Measurements from ENCODE around the gene TMEM52.

- no peak for TF ChIP-seq CTCF (conservative IDR thresholded peaks at IDR 0.05; ENCODE audit: low read length)
- no peak for TF ChIP-seq EZH2phosphoT487 (IDR thresholded peaks at IDR 0.05; ENCODE audit: borderline replicate concordance, low read depth, low read length)
These were observed 7.3 kb upstream of the TMEM52 start for GRCh38 chr1:1926346-1926811.
